H1 (cell line): Measurements from ENCODE around the gene CCDC83. TPM values are rescaled to one million over a fixed set of nuclear protein-coding genes. Genes with fewer than 3 reads are reported as not detected.

ENCODE experiments used
- CREB1 ChIP-seq: IDR thresholded peaks from 2 replicates; pipeline ENCODE4 v1.6.1; 2012; ENCODE audit warnings: inconsistent platforms
- FOSL1 ChIP-seq: IDR thresholded peaks from 2 replicates; pipeline ENCODE4 v1.6.1; 2011; ENCODE audit warnings: mild to moderate bottlenecking, low read depth, low read length, moderate library complexity; ENCODE audit not compliant: insufficient read depth
- JUN ChIP-seq: IDR thresholded peaks from 2 replicates; pipeline ENCODE4 v1.6.1; 2011; ENCODE audit warnings: low read depth, mild to moderate bottlenecking, improper control_type of control experiment, low read length
- KDM5A ChIP-seq: fragments of 200-600 bp; IDR thresholded peaks from 2 replicates; pipeline ENCODE4 v1.7.1; 2012; ENCODE audit warnings: mild to moderate bottlenecking, low read length, inconsistent platforms, mixed read lengths
- MAFK ChIP-seq: IDR thresholded peaks from 2 replicates; pipeline ENCODE4 v1.6.1; 2012; ENCODE audit warnings: low read depth, mild to moderate bottlenecking, improper control_type of control experiment, low read length
- POLR2A ChIP-seq, 2 experiments: IDR thresholded peaks; 1 replicate in 1 of 2; 2 replicates in 1 of 2; pipeline ENCODE4 v1.6.1; 2011; ENCODE audit warnings: low read depth in 2 of 2, low read length in 2 of 2, mild to moderate bottlenecking in 2 of 2; ENCODE audit errors: control extremely low read depth in 1 of 2
- RAD21 ChIP-seq, 2 experiments: IDR thresholded peaks in 1 of 2; conservative IDR thresholded peaks in 1 of 2; 2 replicates each; pipeline ENCODE4 v1.6.1; 2011; ENCODE audit warnings: low read depth in 2 of 2, low read length in 2 of 2, improper control_type of control experiment in 1 of 2, inconsistent platforms in 1 of 2, mild to moderate bottlenecking in 1 of 2, moderate library complexity in 1 of 2
- RFX5 ChIP-seq: IDR thresholded peaks from 2 replicates; pipeline ENCODE4 v1.6.1; 2011; ENCODE audit warnings: low read depth, low read length, improper control_type of control experiment, borderline replicate concordance
- SIN3A ChIP-seq, 2 experiments: IDR thresholded peaks in 1 of 2; conservative IDR thresholded peaks in 1 of 2; 2 replicates each; pipeline ENCODE4 v1.6.1; 2011 to 2012; ENCODE audit warnings: low read length in 2 of 2, improper control_type of control experiment in 1 of 2, low read depth in 1 of 2, mild to moderate bottlenecking in 1 of 2
- SP2 ChIP-seq: IDR thresholded peaks from 2 replicates; pipeline ENCODE4 v1.6.1; 2012; ENCODE audit warnings: mild to moderate bottlenecking, low read length, inconsistent platforms
- TAF1 ChIP-seq: IDR thresholded peaks from 2 replicates; pipeline ENCODE4 v1.6.1; 2011; ENCODE audit warnings: mild to moderate bottlenecking, low read depth, low read length
- YY1 ChIP-seq: IDR thresholded peaks from 2 replicates; pipeline ENCODE4 v1.6.1; 2011; ENCODE audit warnings: low read depth, mild to moderate bottlenecking, low read length
- polyA plus RNA-seq, 7 experiments: library from polyadenylated mRNA; depleted of rRNA in 3 of 7; stranded (reverse) in 5 of 7; unstranded in 2 of 7; fragments of >200 nt in 5 of 7; fragments of 200-250 nt in 2 of 7; gene quantifications; 1 replicate in 5 of 7; 2 replicates in 1 of 7; 4 replicates in 1 of 7; pipeline versions ENCODE4 v1.2.1 to v1.2.3, GENCODE V29; 2011 to 2013; ENCODE audit warnings: missing spikeins in 2 of 7, mixed read lengths in 2 of 7
- total RNA-seq: library from RNA; stranded (reverse); fragmentation: NEBNext Ultra II Directional; extraction: Animal tissue kit (Norgen Biotek cat#: 25700); gene quantifications from 2 replicates; pipeline ENCODE4 v1.2.1, GENCODE V29; 2021
- TF ChIP-seq, protein P1 (sequence below): fragments of 300-600 bp; sonication (generic); IDR thresholded peaks from 2 replicates; pipeline ENCODE4 v1.7.1; 2012; ENCODE audit warnings: low read length, moderate library complexity, mild to moderate bottlenecking, inconsistent platforms; ENCODE audit not compliant: insufficient replicate concordance

Gene CCDC83
- total and polyA plus RNA-seq, 2 of the 8 experiments (the other 6 are each of a cell fraction or from before 2014, with no cell fraction given), result not detected

DNA sequence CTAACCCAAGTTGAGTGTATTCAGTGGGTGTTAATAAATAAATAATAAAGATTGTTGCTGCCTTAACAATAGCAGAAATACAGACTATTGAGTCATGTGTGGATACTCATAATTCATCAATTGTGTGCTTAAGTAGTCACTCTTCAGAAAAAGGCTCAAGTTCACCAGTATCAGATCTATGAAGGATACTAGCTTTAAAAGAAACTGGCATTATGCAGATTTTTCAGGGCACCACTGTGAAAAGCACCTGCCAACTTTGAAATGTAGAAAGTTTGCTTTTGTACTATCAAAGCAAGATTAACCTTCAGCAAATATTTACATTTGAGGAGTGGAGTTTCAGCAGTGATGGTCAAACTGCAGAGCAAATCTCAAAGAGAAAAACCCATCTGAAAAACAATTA is 24.1 kb upstream of the CCDC83 start (continued):
- TF ChIP-seq, protein P1, sequence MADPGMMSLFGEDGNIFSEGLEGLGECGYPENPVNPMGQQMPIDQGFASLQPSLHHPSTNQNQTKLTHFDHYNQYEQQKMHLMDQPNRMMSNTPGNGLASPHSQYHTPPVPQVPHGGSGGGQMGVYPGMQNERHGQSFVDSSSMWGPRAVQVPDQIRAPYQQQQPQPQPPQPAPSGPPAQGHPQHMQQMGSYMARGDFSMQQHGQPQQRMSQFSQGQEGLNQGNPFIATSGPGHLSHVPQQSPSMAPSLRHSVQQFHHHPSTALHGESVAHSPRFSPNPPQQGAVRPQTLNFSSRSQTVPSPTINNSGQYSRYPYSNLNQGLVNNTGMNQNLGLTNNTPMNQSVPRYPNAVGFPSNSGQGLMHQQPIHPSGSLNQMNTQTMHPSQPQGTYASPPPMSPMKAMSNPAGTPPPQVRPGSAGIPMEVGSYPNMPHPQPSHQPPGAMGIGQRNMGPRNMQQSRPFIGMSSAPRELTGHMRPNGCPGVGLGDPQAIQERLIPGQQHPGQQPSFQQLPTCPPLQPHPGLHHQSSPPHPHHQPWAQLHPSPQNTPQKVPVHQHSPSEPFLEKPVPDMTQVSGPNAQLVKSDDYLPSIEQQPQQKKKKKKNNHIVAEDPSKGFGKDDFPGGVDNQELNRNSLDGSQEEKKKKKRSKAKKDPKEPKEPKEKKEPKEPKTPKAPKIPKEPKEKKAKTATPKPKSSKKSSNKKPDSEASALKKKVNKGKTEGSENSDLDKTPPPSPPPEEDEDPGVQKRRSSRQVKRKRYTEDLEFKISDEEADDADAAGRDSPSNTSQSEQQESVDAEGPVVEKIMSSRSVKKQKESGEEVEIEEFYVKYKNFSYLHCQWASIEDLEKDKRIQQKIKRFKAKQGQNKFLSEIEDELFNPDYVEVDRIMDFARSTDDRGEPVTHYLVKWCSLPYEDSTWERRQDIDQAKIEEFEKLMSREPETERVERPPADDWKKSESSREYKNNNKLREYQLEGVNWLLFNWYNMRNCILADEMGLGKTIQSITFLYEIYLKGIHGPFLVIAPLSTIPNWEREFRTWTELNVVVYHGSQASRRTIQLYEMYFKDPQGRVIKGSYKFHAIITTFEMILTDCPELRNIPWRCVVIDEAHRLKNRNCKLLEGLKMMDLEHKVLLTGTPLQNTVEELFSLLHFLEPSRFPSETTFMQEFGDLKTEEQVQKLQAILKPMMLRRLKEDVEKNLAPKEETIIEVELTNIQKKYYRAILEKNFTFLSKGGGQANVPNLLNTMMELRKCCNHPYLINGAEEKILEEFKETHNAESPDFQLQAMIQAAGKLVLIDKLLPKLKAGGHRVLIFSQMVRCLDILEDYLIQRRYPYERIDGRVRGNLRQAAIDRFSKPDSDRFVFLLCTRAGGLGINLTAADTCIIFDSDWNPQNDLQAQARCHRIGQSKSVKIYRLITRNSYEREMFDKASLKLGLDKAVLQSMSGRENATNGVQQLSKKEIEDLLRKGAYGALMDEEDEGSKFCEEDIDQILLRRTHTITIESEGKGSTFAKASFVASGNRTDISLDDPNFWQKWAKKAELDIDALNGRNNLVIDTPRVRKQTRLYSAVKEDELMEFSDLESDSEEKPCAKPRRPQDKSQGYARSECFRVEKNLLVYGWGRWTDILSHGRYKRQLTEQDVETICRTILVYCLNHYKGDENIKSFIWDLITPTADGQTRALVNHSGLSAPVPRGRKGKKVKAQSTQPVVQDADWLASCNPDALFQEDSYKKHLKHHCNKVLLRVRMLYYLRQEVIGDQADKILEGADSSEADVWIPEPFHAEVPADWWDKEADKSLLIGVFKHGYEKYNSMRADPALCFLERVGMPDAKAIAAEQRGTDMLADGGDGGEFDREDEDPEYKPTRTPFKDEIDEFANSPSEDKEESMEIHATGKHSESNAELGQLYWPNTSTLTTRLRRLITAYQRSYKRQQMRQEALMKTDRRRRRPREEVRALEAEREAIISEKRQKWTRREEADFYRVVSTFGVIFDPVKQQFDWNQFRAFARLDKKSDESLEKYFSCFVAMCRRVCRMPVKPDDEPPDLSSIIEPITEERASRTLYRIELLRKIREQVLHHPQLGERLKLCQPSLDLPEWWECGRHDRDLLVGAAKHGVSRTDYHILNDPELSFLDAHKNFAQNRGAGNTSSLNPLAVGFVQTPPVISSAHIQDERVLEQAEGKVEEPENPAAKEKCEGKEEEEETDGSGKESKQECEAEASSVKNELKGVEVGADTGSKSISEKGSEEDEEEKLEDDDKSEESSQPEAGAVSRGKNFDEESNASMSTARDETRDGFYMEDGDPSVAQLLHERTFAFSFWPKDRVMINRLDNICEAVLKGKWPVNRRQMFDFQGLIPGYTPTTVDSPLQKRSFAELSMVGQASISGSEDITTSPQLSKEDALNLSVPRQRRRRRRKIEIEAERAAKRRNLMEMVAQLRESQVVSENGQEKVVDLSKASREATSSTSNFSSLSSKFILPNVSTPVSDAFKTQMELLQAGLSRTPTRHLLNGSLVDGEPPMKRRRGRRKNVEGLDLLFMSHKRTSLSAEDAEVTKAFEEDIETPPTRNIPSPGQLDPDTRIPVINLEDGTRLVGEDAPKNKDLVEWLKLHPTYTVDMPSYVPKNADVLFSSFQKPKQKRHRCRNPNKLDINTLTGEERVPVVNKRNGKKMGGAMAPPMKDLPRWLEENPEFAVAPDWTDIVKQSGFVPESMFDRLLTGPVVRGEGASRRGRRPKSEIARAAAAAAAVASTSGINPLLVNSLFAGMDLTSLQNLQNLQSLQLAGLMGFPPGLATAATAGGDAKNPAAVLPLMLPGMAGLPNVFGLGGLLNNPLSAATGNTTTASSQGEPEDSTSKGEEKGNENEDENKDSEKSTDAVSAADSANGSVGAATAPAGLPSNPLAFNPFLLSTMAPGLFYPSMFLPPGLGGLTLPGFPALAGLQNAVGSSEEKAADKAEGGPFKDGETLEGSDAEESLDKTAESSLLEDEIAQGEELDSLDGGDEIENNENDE, result no peak
- TF ChIP-seq JUN (no peak), RAD21 (IDR thresholded peaks at IDR 0.05 in 1 of 2, conservative IDR thresholded peaks at IDR 0.05 in 1 of 2; ENCODE audit: low read depth in 2 of 2, low read length in 2 of 2) (no peak), RFX5 (no peak), SP2 (no peak), KDM5A (no peak), TAF1 (no peak), SIN3A (conservative IDR thresholded peaks at IDR 0.05 in 1 of 2, IDR thresholded peaks at IDR 0.05 in 1 of 2; ENCODE audit: low read depth in 1 of 2, low read length in 2 of 2) (no peak), POLR2A (IDR thresholded peaks at IDR 0.05; ENCODE audit: control extremely low read depth in 1 of 2, low read depth in 2 of 2, low read length in 2 of 2) (no peak), FOSL1 (no peak), MAFK (no peak), YY1 (no peak), CREB1 (no peak)
- TF ChIP-seq, all 59 proteins: peak for 0
